GM18517 (cell line): ENCODE measurements around the gene MRPS15.
"Not testable (repeated sequence)": the region's sequence is repeated elsewhere in the genome, so short reads cannot be mapped to it uniquely, and the experiment has no call there.

ENCODE experiments used
- ATAC-seq: cut with Tn5 transposase; IDR thresholded peaks from one replicate; pipeline ENCODE4 v1.9.1; 2021; ENCODE audit warnings: mild to moderate bottlenecking, moderate library complexity; ENCODE audit not compliant: unreplicated experiment

MRPS15 gene

GRCh38 chr1:36463803-36464604 is at the start of gene MRPS15:
MRPS15 (minus strand) TSS chr1:36464384; CDS start chr1:36464275, 109 bp downstream.
- ATAC-seq = peak; percentile 91

- no peak for ATAC-seq
Measured at GRCh38 chr1:36512842-36513241, 48.7 kb upstream of the MRPS15 start.

- ATAC-seq = no peak
Measured at GRCh38 chr1:36511804-36512798, 47.9 kb upstream of the MRPS15 start.

GRCh38 chr1:36511220-36511619 is 47.0 kb upstream of the MRPS15 start:
- ATAC-seq = not testable (repeated sequence)

GRCh38 chr1:36510418-36510817 is 46.2 kb upstream of the MRPS15 start:
- no peak for ATAC-seq

- no peak for ATAC-seq
Measured at GRCh38 chr1:36508257-36508656, 44.1 kb upstream of the MRPS15 start.

- no peak for ATAC-seq
Measured at GRCh38 chr1:36506276-36506920, 42.2 kb upstream of the MRPS15 start.

- ATAC-seq = no peak
Measured at GRCh38 chr1:36503733-36504132, 39.5 kb upstream of the MRPS15 start.

- ATAC-seq = no peak
Measured at GRCh38 chr1:36503159-36503558, 39.0 kb upstream of the MRPS15 start.

GRCh38 chr1:36502616-36503015 is 38.4 kb upstream of the MRPS15 start:
- no peak for ATAC-seq

- not testable (repeated sequence) for ATAC-seq
Measured at GRCh38 chr1:36501911-36502310, 37.7 kb upstream of the MRPS15 start.

- no peak for ATAC-seq
Measured at GRCh38 chr1:36497207-36497606, 33.0 kb upstream of the MRPS15 start.

- ATAC-seq = no peak
Measured at GRCh38 chr1:36494971-36495370, 30.8 kb upstream of the MRPS15 start.

- no peak for ATAC-seq
Measured at GRCh38 chr1:36493524-36493923, 29.3 kb upstream of the MRPS15 start.

- ATAC-seq = no peak
Measured at GRCh38 chr1:36492491-36492890, 28.3 kb upstream of the MRPS15 start.

GRCh38 chr1:36489258-36490051 is 25.3 kb upstream of the MRPS15 start:
- not testable (repeated sequence) for ATAC-seq

- ATAC-seq = no peak
Measured at GRCh38 chr1:36487906-36488305, 23.7 kb upstream of the MRPS15 start.

GRCh38 chr1:36487336-36487725 is 23.1 kb upstream of the MRPS15 start:
- not testable (repeated sequence) for ATAC-seq

GRCh38 chr1:36486439-36487335 is 22.5 kb upstream of the MRPS15 start:
- ATAC-seq = no peak
